HG03097 (cell line): ENCODE data around the gene CALN1.

Experiments
- ATAC-seq: cut with Tn5 transposase; IDR thresholded peaks from one replicate; pipeline ENCODE4 v1.9.1; 2021; ENCODE audit not compliant: unreplicated experiment, low FRiP score

CALN1 gene

DNA sequence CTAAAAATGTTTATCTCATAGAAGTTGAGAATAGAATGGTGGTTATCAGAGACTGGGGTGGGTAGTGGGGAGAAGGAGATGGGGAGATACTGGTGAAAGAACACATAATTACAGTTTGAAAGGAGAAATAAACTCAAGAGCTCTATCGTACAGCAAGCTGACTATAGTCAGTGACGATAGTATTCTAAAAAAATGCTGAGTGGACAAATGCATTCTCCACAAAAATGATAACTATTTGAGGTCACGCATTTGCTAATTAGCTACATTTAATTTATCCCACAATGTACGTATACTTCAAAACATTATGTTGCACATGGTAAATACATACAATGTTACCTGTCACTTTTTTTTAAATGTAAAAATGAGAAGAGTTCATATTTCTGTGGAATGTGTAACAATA, 507.7 kb downstream of the CALN1 start:
- ATAC-seq = no peak

GRCh38 chr7:71900556-71900955, 511.6 kb downstream of the CALN1 start:
- ATAC-seq = no peak

- no peak for ATAC-seq
These were observed 515.6 kb downstream of the CALN1 start for GRCh38 chr7:71896535-71896934.

DNA sequence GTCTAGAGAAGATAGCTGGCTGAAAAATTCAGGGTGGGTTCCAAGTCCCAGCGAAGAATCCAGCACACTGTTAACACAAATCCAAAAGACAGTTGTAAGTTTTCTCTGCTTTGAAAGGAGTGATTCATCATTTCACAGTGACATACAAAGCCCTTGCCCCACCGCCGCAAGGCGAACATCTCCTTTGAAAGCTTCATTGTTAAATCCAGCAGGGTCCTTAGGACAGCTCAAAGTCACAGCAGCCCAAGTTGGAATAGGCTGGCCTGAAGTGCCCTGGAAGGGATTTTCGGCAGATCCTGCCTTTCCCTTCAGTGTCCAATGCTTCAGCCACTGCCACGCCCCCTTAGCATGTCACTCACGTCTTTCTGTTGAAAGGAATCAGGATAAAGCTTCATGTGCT, 526.1 kb downstream of the CALN1 start:
- no peak for ATAC-seq

DNA sequence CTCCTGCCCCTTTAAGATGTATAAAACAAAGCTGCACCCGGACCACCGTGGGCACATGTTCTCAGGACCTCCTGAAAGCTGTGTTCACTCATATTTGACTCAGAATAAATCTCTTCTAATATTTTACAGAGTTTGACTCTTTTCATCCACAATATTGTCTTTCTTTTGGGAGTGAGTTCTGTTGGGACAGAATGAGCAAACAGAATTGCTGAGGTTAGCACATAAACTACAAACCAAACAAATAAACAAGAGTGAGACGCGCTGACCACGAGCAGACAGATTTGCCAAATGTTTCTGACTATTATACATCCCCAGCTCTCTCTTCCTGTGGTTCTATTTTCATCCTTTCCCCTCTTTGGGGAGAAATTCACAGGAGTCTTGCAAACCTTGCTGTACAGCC, 526.7 kb downstream of the CALN1 start:
- ATAC-seq = no peak

DNA sequence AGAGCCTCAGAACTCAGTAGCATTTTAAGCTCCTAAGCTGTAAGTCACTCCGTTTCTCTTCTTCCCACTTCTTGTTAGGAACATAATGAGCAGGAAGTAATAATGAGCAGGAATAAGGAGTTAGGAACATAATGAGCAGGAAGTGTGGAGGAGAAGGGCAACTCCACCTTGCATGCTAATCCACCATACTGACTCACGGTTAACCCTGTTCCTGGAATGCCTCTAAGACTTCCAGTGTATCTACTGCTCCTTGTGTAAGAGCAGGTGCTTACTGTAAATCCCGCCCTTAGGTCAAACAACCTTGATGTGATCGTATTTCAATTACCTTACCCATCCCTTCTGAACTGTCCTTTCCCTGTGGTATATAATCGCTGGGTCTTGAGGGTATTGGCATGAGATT, 528.7 kb downstream of the CALN1 start:
- ATAC-seq = no peak

- no peak for ATAC-seq
These were observed 540.7 kb downstream of the CALN1 start for GRCh38 chr7:71871446-71871845.

- no peak for ATAC-seq
These were observed 541.3 kb downstream of the CALN1 start for GRCh38 chr7:71870812-71871211.

DNA sequence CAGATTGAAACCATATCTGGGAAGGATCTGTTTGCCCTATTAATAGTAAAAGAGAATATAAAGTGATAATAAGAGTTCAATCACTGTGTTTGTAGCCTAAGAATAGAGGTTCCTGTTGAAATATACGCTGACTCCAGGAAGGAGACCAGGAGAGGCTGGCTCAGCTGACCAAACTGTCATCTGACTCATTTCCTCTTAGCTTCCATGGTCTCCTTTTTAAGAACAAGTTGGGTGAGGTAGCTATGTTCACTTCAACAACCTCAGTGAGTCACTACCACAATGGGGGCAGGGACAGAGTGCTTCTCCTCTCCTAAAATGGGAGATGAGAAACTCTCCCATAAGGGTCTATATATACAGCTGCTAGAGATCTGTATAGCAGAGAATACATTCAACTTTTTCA, 543.3 kb downstream of the CALN1 start:
- no peak for ATAC-seq

- no peak for ATAC-seq
These were observed 544.5 kb downstream of the CALN1 start for GRCh38 chr7:71867626-71868025.

GRCh38 chr7:71865172-71865571, 547.0 kb downstream of the CALN1 start:
- no peak for ATAC-seq

DNA sequence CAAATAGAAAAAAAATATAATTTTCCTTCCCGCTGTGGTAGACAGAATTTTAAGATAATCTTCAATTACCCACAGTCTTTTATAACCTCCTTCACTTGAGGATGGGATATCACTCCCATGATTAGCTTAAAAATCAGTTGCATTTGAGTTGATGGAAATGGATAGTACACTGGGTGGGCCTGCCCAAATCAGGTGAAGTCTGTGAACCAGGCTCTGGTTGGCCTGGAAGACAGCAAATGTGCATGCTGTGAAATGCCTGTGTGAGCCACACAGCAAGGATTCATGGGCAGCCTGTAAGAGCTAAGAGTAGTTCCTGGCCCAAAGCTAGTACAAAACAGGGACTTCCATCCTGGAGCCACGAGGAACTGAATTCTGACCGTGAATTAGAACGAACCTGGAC, 548.0 kb downstream of the CALN1 start:
- no peak for ATAC-seq

- no peak for ATAC-seq
These were observed 551.6 kb downstream of the CALN1 start for GRCh38 chr7:71860572-71860971.

GRCh38 chr7:71857338-71857737, 554.8 kb downstream of the CALN1 start:
- ATAC-seq = no peak

GRCh38 chr7:71854546-71855397, 557.4 kb downstream of the CALN1 start:
- no peak for ATAC-seq

DNA sequence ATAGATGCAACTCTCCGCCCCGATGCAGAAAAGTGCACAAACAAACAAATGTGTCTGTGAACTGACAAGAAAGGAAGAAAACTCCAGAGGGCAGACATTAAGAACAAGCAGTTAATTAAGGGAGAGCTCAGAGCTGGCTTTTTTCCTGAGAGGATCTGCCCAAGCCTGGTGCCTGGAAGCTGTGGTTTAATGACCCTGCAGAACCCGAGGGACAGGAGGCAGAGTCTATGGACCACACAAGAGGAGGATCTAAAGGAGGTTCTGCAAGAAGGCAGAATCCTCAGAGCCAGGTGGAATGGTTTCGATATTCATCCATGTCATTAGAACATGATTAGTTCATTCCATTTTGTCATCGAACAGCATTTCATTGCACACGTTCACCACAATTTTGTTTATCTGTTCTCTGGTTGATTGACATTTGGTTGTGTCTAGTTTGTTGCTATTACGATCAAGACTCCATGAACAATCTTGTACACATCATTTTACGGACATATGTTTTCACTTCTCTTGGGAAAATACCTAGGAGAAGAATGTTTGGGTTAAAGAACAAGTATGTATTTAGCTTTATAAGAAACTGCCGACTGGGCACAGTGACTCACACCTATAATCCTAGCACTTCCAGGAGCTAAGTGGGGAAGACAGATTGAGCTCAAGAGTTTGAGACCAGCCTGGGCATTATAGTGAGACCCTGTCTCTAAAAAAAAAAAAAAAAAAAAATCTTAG, 560.2 kb downstream of the CALN1 start:
- ATAC-seq = no peak

DNA sequence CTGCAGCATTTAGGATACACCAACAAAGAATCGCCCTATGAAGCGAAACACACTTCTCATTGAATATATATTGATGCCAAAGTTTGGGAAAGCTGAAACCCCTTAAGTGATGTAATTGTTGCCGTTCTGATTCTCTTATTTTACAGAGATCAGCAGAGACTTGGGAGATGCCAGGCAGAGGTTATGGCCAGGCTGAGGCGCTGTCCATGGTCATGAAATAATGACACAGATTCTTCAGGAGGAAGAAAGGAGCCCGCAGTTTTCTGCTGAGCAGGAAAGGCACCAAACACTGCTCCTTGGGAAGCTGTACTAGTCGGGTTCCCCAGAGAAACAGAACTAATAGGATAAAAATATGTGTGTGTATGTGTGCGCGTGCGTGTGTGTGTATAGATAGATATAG, 566.0 kb downstream of the CALN1 start:
- no peak for ATAC-seq

GRCh38 chr7:71843676-71844075, 568.5 kb downstream of the CALN1 start:
- no peak for ATAC-seq

DNA sequence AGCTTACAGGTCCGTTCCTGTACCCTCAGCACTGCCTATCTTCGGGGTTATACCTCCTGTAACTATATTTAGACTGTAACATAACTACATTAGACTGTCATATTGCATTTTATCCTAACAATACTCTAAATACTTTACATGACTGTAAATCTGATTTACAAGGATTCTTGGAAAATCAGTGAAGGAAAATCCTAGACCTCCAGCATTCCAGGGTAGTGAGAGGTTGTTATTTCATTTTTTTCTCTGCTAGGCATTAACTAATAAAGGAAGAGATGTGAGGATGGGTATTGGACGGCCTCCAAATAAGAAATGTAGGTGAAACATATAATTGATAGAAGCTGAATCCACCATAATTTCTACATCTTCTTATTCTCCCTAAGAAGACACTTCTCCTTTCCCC, 569.4 kb downstream of the CALN1 start:
- no peak for ATAC-seq

DNA sequence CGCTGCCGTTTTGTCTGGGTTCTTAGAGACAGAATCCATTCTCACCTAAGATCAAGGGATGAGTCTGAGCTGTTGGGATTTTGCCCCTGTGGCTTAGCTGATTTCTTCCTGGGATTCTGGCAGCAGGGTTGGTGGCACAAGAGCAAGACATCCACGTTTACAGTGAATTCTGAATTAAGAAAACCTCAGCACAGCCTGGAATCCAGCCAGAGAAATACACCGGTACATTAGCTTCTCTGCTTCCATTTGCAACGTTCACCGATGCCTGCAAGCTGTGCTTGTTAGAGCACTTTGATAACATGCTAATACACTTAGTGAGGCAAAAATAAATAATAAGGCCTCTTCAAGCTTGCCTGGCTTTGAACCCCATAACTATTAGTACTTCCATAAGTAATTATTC, 569.8 kb downstream of the CALN1 start:
- no peak for ATAC-seq

- ATAC-seq = no peak
These were observed 577.1 kb downstream of the CALN1 start for GRCh38 chr7:71835056-71835455.

DNA sequence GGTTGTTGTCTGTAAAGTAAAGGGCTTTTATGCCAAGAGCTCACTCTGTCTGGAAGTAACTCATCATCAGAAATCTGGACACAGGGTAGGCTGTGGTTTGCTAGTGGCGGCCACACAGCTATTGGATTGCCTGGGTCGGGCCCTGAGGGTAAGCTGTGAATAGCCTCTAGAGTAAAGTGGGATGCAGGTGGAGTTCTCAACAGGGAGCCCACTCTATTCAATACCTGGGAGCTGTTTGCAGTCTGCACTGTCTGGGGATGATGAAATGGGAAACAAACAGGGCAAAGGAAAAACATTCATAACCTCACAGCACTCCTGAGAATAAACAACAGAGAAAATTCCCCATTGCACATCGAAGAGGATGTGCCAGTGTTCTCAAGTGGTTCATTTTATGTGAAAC, 582.6 kb downstream of the CALN1 start:
- no peak for ATAC-seq
